HG03558 (cell line): Measurements from ENCODE around the gene PRCP.

Source experiments
- ATAC-seq: cut with Tn5 transposase; IDR thresholded peaks from one replicate; pipeline ENCODE4 v1.9.1; 2021; ENCODE audit warnings: moderate number of reproducible peaks; ENCODE audit not compliant: unreplicated experiment; ENCODE audit errors: extremely low read depth

The PRCP gene

GRCh38 chr11:82908311-82908710 lies 8.1 kb upstream of the PRCP start:
- no peak for ATAC-seq

DNA sequence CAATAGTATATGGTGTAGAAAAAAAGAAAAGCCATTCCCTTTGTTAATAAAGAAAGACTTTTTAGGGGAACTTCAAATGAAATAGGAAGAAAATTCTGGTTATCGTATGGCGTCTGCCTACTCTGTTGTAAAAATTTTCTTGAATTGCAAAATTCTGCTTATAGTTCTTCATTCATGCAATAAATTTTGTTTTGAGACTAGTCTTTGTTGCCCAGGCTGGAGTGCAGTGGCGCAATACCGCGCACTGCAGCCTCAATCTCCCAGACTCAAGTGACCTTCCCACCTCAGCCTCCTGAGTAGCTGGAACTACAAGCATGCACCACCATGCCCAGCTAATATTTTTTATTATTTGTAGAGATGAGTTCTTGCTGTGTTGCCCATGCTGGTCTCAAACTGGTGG lies 7.1 kb upstream of the PRCP start:
- no peak for ATAC-seq

- ATAC-seq, result no peak
Observed at GRCh38 chr11:82906931-82907330, 6.7 kb upstream of the PRCP start.

GRCh38 chr11:82906236-82906635 lies 6.0 kb upstream of the PRCP start:
- no peak for ATAC-seq

DNA sequence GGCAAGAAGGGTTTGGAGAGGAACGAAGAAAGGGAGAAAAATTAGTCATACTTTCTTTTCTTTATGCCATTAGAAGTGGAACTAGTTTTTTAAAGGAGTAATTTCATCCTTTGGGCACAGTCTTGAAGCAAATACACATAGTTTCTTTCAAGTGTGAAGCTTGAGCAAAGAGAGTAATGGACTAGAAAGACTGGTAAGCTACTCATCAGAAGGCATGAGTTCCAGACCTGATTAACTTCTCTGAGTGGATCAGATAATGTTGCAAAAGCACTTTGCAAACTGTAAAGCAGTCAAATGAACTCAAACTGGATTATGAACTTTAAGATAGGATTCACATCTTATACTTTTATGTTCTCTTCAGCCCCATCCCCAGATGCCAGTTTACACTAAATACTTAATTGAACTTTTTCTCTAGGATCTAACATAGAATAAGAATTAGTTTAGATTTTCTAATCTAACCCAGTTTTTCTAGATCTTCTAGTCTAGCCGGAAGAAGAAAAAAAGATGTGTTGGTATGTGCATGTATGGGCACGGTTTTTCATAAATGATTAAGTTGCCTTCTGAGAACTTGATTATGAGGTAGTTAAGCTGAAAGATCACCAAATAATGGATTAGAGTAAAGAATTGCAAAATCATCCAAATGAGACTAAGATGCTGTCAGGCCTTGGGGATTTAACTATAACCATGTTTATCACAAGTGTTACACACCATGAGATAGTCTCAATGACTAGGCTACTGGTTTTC lies 3.8 kb upstream of the PRCP start:
- ATAC-seq, result no peak

DNA sequence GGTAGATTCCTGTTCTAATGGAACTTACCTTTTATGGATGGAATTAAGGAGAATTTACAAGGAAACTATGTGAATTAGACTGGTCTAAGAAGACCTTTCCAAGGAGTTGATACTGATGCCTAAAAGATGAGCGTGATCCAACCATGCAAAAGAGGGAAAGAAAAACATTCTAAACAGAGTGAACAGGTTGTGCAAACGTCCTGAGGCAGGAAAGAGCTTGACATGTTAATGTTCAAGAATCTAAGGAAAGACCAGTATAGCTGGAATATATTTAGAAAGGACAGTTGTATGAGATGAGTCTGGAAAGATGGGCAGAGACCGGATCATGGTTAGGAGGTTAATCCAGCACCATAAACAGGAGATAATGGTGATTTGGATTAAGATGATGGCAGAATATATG lies 2.6 kb upstream of the PRCP start:
- ATAC-seq, result no peak

GRCh38 chr11:82901922-82902485 lies 1.8 kb upstream of the PRCP start:
- no peak for ATAC-seq

DNA sequence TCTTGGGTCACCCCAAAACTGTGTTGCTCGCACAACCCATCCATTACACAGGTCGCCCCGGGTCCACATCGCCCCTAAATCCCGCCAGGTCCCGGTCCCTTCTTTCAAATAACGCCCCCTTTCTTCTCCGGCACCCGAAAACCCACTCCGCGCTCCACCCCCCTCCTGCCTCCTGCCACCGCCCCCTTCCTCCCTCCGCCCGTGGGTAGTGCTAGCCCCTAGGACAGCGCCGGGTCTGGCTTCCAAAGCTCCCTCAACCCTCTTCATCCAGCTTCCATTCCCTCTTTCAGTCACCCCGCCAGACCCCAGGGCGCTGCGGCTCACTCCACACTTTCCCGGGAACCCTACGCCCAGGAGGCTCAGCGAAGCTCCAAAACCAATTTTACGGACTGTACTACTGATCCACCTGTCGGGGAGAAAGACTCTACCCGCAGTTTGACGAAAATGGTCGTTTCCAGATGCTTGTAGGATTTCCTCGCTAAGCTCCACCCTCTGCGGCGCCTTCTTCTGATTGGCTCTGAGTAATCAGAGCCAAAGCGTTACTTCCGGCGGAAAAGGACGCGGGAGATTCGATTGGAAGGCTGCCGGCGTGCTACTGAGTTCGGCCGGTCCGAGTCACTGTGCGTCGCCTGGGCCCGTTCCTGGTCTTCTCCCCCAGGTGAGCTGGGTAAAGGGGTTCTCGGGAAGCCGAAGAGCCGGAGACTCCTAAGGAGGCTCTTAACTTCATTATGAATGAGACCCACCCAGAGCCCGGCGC lies 1.1 kb upstream of the PRCP start, which contains the start of gene DDIAS:
Gene DDIAS (plus strand): TSS at position 572 of the 757 bp plus-strand sequence. CDS start 13,003 bp downstream, outside the sequence.
- ATAC-seq, result peak; percentile 57

DNA sequence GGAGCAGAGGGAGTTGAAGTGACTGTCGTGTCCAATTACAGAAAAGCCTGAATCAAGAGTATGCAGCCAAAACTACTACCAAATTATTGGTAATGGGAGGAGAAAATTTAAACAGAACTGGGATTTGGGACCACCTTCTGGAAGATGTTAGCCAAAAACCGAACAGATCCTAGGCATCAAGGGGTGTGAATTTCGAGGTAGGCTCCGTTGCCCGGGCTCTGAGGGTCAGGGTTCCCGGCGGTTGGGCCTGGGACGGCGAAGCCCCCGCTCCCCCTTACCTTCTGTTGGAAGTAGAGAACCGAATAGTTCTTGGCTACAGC lies 313 bp downstream of the PRCP start:
- no peak for ATAC-seq

GRCh38 chr11:82899186-82899820 lies 927 bp downstream of the PRCP start:
- no peak for ATAC-seq

GRCh38 chr11:82898241-82898640 lies 2.0 kb downstream of the PRCP start:
- ATAC-seq, result no peak

DNA sequence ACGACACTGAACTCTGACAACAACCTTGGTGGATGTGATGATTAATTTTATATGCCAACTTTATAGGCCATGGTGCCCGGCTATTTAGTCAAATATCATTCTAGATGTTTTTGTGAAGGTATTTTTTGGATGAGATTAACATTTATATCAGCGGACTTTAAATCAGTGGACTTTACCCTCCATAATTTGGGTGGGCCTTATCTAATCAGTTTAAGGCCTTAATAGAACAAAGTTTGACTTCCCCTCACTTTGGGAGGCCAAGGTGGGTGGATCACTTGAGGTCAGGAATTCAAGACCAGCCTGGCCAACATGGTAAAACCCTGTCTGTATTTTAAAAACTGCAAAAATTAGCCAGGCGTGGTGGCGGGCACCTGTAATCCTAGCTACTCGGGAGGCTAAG lies 4.0 kb downstream of the PRCP start:
- ATAC-seq, result no peak

DNA sequence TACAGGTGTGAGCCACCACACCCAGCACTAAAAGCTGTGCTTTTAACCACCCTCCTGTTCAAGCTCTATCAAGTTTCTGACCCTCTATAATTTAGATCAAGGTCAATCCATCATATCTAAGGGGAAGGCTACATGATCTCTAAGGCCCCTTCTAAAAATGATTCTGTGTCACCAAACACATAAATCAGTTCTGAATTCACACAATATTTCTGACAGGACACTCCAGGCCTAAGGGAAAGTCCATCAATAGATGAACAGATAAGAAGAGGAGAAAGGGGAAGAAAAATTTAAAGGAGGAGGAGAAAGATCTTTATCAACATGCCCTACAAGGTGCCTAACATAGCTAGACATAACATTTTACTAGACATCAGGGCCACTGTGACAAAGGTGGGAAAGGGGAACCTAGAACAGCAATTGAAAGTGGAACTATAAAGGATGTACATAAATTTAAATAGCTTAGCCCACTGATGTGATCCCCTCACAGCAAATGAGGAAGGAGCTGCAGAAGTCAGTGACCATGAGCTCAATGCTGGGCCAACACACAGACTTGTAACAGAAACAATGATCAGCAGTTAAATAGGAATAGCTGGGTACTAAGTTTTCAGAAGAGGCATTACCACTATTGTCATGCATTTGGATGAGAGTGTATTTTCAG lies 4.7 kb downstream of the PRCP start:
- ATAC-seq, result no peak

DNA sequence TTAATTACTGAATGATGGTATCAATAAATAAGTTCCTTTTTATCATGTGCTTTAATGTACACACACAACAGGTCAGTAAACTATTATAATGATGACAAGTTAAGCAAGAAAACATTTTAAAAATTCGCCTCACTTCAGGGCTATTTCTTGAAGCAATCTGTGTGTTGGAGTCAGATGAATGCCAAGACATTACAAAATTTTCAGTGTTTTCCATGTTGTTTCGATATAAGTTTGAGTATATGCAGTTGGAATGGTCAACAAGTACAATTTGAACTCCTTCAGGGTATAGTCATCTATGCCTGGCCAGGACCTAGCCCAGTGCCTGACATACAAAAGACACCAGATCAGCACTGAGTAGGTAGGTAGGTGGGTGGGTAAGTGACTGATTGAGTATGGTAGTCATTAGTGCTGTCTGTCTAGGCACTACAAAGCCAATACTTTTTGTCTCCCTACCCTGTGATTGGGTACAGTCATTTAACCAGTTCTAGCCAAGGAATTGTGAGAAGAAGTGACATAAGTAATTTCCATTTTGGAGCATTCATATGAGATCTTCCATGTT lies 7.5 kb downstream of the PRCP start:
- no peak for ATAC-seq

DNA sequence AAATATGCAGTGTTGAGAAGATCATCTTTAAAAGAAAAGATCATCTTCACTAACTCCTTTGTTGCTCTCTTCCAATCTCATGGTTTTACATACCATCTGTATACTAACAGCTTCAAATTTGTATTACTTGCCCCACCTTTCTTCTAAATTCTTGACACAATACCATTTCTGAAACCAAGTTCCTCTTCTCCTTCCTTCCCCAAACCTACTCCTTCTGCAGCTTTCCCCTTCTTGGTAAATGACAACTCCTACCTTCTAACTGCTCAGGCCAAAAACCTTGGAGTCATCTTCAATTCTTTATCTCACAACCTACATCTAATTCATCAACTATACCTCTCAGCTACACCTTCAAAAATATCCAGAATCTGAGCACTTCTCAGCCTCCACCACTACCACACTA lies 9.3 kb downstream of the PRCP start:
- no peak for ATAC-seq

DNA sequence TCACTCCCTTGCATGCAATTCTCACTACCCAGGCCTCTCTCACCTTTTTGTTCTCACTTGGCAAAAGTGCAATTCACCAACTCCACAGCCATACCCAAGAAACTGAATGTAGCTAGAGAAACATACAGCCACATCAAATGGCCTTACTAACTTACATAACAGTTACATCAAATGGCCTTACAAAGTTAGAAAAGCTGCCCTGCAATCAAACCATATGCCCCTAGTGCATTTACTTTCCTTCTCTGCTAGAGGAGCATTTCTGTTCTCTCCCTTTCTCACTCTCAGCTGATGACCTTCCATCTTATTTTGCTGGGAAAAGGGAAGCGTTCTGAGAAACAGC lies 10.3 kb downstream of the PRCP start:
- ATAC-seq, result no peak

- ATAC-seq, result no peak
Observed at GRCh38 chr11:82889133-82890001, 10.9 kb downstream of the PRCP start.

- ATAC-seq, result no peak
Observed at GRCh38 chr11:82883853-82884252, 16.4 kb downstream of the PRCP start.
